CD14-positive monocyte (primary cell): Measurements from ENCODE around the gene EXOC6. TPM values are rescaled to one million over a fixed set of nuclear protein-coding genes. Genes with fewer than 3 reads are reported as not detected.

ENCODE experiments used
- DNase-seq, 3 donors: peaks; one replicate each; pipeline ENCODE4 v3.0.0-alpha.2; 2011 to 2022
- H2AFZ ChIP-seq: 2 replicates; pipeline ENCODE4 v1.6.0; 2012; ENCODE audit warnings: mild to moderate bottlenecking, low read depth, low read length, inconsistent platforms; ENCODE audit not compliant: insufficient read depth, poor library complexity, severe bottlenecking
- H3K27ac ChIP-seq, 2 donors: 1 replicate in 1 of 2; 2 replicates in 1 of 2; pipeline ENCODE4 v1.5.1; 2012 to 2013; ENCODE audit warnings: low read length in 2 of 2, control low read depth in 1 of 2, inconsistent platforms in 1 of 2, low read depth in 1 of 2, mild to moderate bottlenecking in 1 of 2
- H3K27me3 ChIP-seq, 2 donors: one replicate each; pipeline versions ENCODE4 v1.6.0 to v1.6.1; 2011 to 2013; ENCODE audit warnings: low read length in 2 of 2; ENCODE audit not compliant: control insufficient read depth in 2 of 2, insufficient read depth in 2 of 2
- H3K36me3 ChIP-seq, 2 donors: replicated peaks in 1 of 2; 1 replicate in 1 of 2; 2 replicates in 1 of 2; pipeline versions ENCODE4 v1.5.1 to v1.6.1; 2012 to 2013; ENCODE audit warnings: low read length in 2 of 2, control low read depth in 1 of 2, inconsistent platforms in 1 of 2, mild to moderate bottlenecking in 1 of 2; ENCODE audit not compliant: insufficient read depth in 2 of 2, control insufficient read depth in 1 of 2
- H3K4me1 ChIP-seq, 2 donors: 1 replicate in 1 of 2; 2 replicates in 1 of 2; pipeline versions ENCODE4 v1.5.1 to v1.6.1; 2012 to 2013; ENCODE audit warnings: low read length in 2 of 2, control low read depth in 1 of 2, inconsistent platforms in 1 of 2, mild to moderate bottlenecking in 1 of 2, moderate library complexity in 1 of 2; ENCODE audit not compliant: insufficient read depth in 2 of 2, control insufficient read depth in 1 of 2
- H3K4me2 ChIP-seq: replicated peaks from 2 replicates; pipeline ENCODE3; 2012; ENCODE audit warnings: low read length, moderate library complexity, mild to moderate bottlenecking; ENCODE audit not compliant: poor library complexity, severe bottlenecking; ENCODE audit errors: extremely low read depth
- H3K4me3 ChIP-seq, 3 experiments: fragments of 200-600 bp in 1 of 3; sonication (generic) in 1 of 3; replicated peaks in 1 of 3; 1 replicate in 2 of 3; 2 replicates in 1 of 3; pipeline ENCODE4 v1.5.1; 2011 to 2013; ENCODE audit warnings: low read length in 3 of 3, mild to moderate bottlenecking in 3 of 3, control low read depth in 2 of 3, low read depth in 2 of 3, inconsistent platforms in 1 of 3, moderate library complexity in 1 of 3
- H3K79me2 ChIP-seq: 2 replicates; pipeline ENCODE4 v1.6.0; 2012; ENCODE audit warnings: mild to moderate bottlenecking, control low read depth, inconsistent platforms, low read length, moderate library complexity; ENCODE audit not compliant: insufficient read depth
- H3K9ac ChIP-seq: 2 replicates; pipeline ENCODE4 v1.6.0; 2017; ENCODE audit warnings: low read length, mild to moderate bottlenecking; ENCODE audit not compliant: insufficient read depth, poor library complexity, severe bottlenecking
- H3K9me3 ChIP-seq, 2 donors: replicated peaks in 1 of 2; 1 replicate in 1 of 2; 2 replicates in 1 of 2; pipeline versions ENCODE4 v1.5.1 to v1.6.1; 2012 to 2013; ENCODE audit warnings: low read length in 2 of 2, control low read depth in 1 of 2; ENCODE audit not compliant: control insufficient read depth in 1 of 2, insufficient read depth in 1 of 2
- H4K20me1 ChIP-seq: 2 replicates; pipeline ENCODE4 v1.6.0; 2012; ENCODE audit warnings: mild to moderate bottlenecking, low read length, control low read depth, moderate library complexity; ENCODE audit not compliant: insufficient read depth
- H3K27ac Mint-ChIP-seq, 7 donors: one replicate each; pipeline ENCODE4 v1.8.0; 2020; ENCODE audit warnings: mild to moderate bottlenecking in 7 of 7, mixed read lengths in 7 of 7, moderate library complexity in 6 of 7, inconsistent platforms in 2 of 7
- H3K27me3 Mint-ChIP-seq, 3 donors: one replicate each; pipeline ENCODE4 v1.8.0; 2021 to 2022; ENCODE audit warnings: low read depth in 3 of 3, mild to moderate bottlenecking in 3 of 3, mixed read lengths in 3 of 3, moderate library complexity in 3 of 3, inconsistent platforms in 1 of 3
- H3K36me3 Mint-ChIP-seq, 2 donors: one replicate each; pipeline ENCODE4 v1.8.0; 2020; ENCODE audit warnings: mixed read lengths in 2 of 2, inconsistent platforms in 1 of 2, mild to moderate bottlenecking in 1 of 2
- H3K4me1 Mint-ChIP-seq: one replicate; pipeline ENCODE4 v1.8.0; 2020; ENCODE audit warnings: mild to moderate bottlenecking, mixed read lengths
- H3K4me3 Mint-ChIP-seq, 2 donors: one replicate each; pipeline ENCODE4 v1.8.0; 2020; ENCODE audit warnings: mild to moderate bottlenecking in 2 of 2, mixed read lengths in 2 of 2, moderate library complexity in 1 of 2
- H3K9me3 Mint-ChIP-seq, 7 donors: one replicate each; pipeline ENCODE4 v1.8.0; 2020 to 2022; ENCODE audit warnings: mixed read lengths in 7 of 7, mild to moderate bottlenecking in 6 of 7, moderate library complexity in 6 of 7, inconsistent platforms in 2 of 7
- WGBS: methylation state at CpG from one replicate; pipeline ENCODE4 v1.1.5; 2013; ENCODE audit warnings: missing lambda C conversion rate; ENCODE audit not compliant: insufficient coverage; 5-methylcytosine and 5-hydroxymethylcytosine counted together
- intact Hi-C, 2 donors: fragments of 100-400 bp; cut with micrococcal nuclease; formaldehyde crosslinking; loops; one replicate each; pipeline versions ENCODE4 v1.15.0 to v1.15.1; 2023
- polyA plus RNA-seq, 3 donors: library from polyadenylated mRNA; depleted of rRNA in 1 of 3; unstranded in 2 of 3; stranded (reverse) in 1 of 3; fragments of 300-500 nt in 2 of 3; fragments of >200 nt in 1 of 3; fragmentation: Illumina TruSeq in 2 of 3; gene quantifications; 1 replicate in 2 of 3; 2 replicates in 1 of 3; pipeline ENCODE4 v1.2.3, GENCODE V29; 2012 to 2021
- TF ChIP-seq, protein P1 (sequence below): fragments of 200-600 bp; IDR thresholded peaks from one replicate; pipeline ENCODE4 v1.8.0; 2022; ENCODE audit warnings: antibody characterized with exemption, mild to moderate bottlenecking

The EXOC6 gene
- polyA plus RNA-seq, 3 donors: 7.5 to 9.6 (median 8.3) TPM

DNA sequence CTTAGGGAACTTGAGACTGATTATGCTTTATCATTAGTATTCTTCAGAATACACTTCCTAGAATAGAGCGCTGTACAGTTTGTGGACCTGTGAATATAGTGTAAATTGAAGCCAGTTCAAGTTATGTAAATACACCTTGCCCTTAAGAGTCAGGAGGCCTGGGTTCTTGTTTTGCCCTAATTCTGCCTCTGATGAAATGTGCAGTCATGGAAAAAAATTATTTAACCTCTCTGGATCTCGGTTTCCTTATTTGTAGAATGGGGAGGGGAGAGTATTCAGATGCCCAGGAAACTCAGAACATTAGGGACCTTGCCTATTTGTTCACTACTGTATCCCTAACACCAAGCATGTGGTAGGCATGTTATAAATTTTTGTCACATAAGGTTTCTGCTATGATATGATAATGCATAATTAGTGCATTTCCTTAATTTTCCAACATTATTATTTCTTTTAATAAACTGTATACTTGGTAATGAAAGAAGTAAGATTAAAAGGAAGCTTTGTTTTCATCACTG is 1.3 kb downstream of the EXOC6 start:
- intact Hi-C loops: loop anchor here (5.0 to 10.0 kb wide), 3 partner anchors 92 to 255 kb away; partner anchors contain the start of gene KIF11 (in 1 of the 2)
- H3K27ac Mint-ChIP-seq: peak overlapping the region in 1 of 7 donors; percentile 2
- no peak overlapping the region for H3K9ac ChIP-seq

GRCh38 chr10:92850185-92850584 is 1.9 kb downstream of the EXOC6 start:
- Mint-ChIP-seq H3K9me3 (peaks cover 0 to 1% (median 0%) of the 10 kb centered on the region in 7 donors), H3K27me3 (no peaks in the 10 kb centered on the region), H3K4me3 (no peak overlapping the region), H3K27ac (no peak overlapping the region), H3K36me3 (peaks cover 0 to 3% of the 10 kb centered on the region in 2 donors), H3K4me1 (peaks cover 45% of the 10 kb centered on the region)
- Histone ChIP-seq H3K27ac (no peak overlapping the region), H3K9me3 (no peaks in the 10 kb centered on the region), H4K20me1 (peaks cover 7% of the 10 kb centered on the region), H3K4me2 (peak overlapping the region; percentile 100), H3K4me3 (no peak overlapping the region), H2AFZ (no peak overlapping the region), H3K27me3 (no peaks in the 10 kb centered on the region), H3K79me2 (peaks cover 68% of the 10 kb centered on the region), H3K4me1 (peaks cover 41 to 45% of the 10 kb centered on the region in 2 donors), H3K36me3 (no peaks in the 10 kb centered on the region), H3K9ac (no peak overlapping the region)
- intact Hi-C loops: no loop called here
- DNase-seq: no peak
- TF ChIP-seq, protein P1, sequence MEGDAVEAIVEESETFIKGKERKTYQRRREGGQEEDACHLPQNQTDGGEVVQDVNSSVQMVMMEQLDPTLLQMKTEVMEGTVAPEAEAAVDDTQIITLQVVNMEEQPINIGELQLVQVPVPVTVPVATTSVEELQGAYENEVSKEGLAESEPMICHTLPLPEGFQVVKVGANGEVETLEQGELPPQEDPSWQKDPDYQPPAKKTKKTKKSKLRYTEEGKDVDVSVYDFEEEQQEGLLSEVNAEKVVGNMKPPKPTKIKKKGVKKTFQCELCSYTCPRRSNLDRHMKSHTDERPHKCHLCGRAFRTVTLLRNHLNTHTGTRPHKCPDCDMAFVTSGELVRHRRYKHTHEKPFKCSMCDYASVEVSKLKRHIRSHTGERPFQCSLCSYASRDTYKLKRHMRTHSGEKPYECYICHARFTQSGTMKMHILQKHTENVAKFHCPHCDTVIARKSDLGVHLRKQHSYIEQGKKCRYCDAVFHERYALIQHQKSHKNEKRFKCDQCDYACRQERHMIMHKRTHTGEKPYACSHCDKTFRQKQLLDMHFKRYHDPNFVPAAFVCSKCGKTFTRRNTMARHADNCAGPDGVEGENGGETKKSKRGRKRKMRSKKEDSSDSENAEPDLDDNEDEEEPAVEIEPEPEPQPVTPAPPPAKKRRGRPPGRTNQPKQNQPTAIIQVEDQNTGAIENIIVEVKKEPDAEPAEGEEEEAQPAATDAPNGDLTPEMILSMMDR: no peak
- WGBS: no CpG with 5 or more reads among the region's 2 CpGs

More for the DNA sequence above, 1.3 kb downstream of the EXOC6 start:
- Histone ChIP-seq H2AFZ (peak overlapping the region; percentile 96), H3K79me2 (peaks cover 62% of the 10 kb centered on the region), H3K9me3 (no peaks in the 10 kb centered on the region), H3K4me3 (peak overlapping the region; percentile 67 to 95 (median 72)), H3K4me2 (peak overlapping the region; percentile 100), H3K36me3 (no peaks in the 10 kb centered on the region), H3K27me3 (no peaks in the 10 kb centered on the region), H4K20me1 (peaks cover 1% of the 10 kb centered on the region), H3K4me1 (peaks cover 46 to 51% of the 10 kb centered on the region in 2 donors), H3K27ac (no peak overlapping the region)
- Mint-ChIP-seq H3K9me3 (peaks cover 0 to 1% (median 0%) of the 10 kb centered on the region in 7 donors), H3K27me3 (no peaks in the 10 kb centered on the region), H3K4me1 (peaks cover 48% of the 10 kb centered on the region), H3K4me3 (peak overlapping the region; percentile 57 to 82), H3K36me3 (peaks cover 0 to 3% of the 10 kb centered on the region in 2 donors)
- TF ChIP-seq, protein P1: no peak
- WGBS: 40% methylated on average over 1 of the region's 2 CpGs
- no peak for DNase-seq
